Measurements from ENCODE around the gene MYL5. TPM values are rescaled to one million over a fixed set of nuclear protein-coding genes. Genes with fewer than 3 reads are reported as not detected.
"Not testable (repeated sequence)": the region's sequence is repeated elsewhere in the genome, so short reads cannot be mapped to it uniquely, and the experiment has no call there.

Gene MYL5
- total and polyA plus RNA-seq, 3 donors from 2014 or later, result 33.9 to 45.0 (median 34.2) TPM

- no peak for TF ChIP-seq POLR2A (IDR thresholded peaks at IDR 0.05)
- TF ChIP-seq CTCF (IDR thresholded peaks at IDR 0.05), result no peak
- Histone ChIP-seq H3K4me1 (no peaks in the 10 kb centered on the region), H3K27me3 (no peaks in the 10 kb centered on the region), H3K9me3 (no peaks in the 10 kb centered on the region), H3K27ac (no peak overlapping the region), H3K36me3 (ENCODE audit: low read depth, missing control alignments) (no peaks in the 10 kb centered on the region), H3K4me3 (no peak overlapping the region)
- intact Hi-C loops (cut with DNase I; ENCODE audit: low total_unique reads), result no loop called here
- 75 to 85% methylated on average over 6 to 13 of the region's 13 CpGs for WGBS, 2 donors
- no peak for DNase-seq
Observed at GRCh38 chr4:636628-637159, 37.6 kb upstream of the MYL5 start.

- H3K27me3 ChIP-seq, result no peaks in the 10 kb centered on the region
- no peak for TF ChIP-seq CTCF (IDR thresholded peaks at IDR 0.05)
- no peak for TF ChIP-seq POLR2A (IDR thresholded peaks at IDR 0.05)
- intact Hi-C loops (cut with DNase I; ENCODE audit: low total_unique reads), result no loop called here
- H3K9me3 ChIP-seq, result no peaks in the 10 kb centered on the region
- 68 to 82% methylated on average over 24 to 32 of the region's 32 CpGs for WGBS, 2 donors
- H3K4me1 ChIP-seq, result no peaks in the 10 kb centered on the region
- H3K4me3 ChIP-seq, result no peak overlapping the region
- DNase-seq, result no peak
- no peaks in the 10 kb centered on the region for H3K36me3 ChIP-seq (ENCODE audit: low read depth, missing control alignments)
- no peak overlapping the region for H3K27ac ChIP-seq
Observed at GRCh38 chr4:637536-638280, 36.6 kb upstream of the MYL5 start.

GRCh38 chr4:642366-642765, 32.0 kb upstream of the MYL5 start:
- H3K36me3 ChIP-seq (ENCODE audit: low read depth, missing control alignments); DNase-seq; H3K27ac ChIP-seq; H3K4me1 ChIP-seq; H3K27me3 ChIP-seq; intact Hi-C loops (cut with DNase I; ENCODE audit: low total_unique reads); H3K9me3 ChIP-seq; H3K4me3 ChIP-seq: not testable (repeated sequence)
- WGBS, 2 donors, result 89% methylated on average over 6 of the region's 6 CpGs

GRCh38 chr4:646460-646859, 27.9 kb upstream of the MYL5 start:
- Histone ChIP-seq H3K36me3 (ENCODE audit: low read depth, missing control alignments) (no peaks in the 10 kb centered on the region), H3K9me3 (no peaks in the 10 kb centered on the region), H3K27me3 (no peaks in the 10 kb centered on the region), H3K4me3 (peak overlapping the region; percentile 32 to 44), H3K27ac (no peak overlapping the region), H3K4me1 (no peaks in the 10 kb centered on the region)
- no peak for TF ChIP-seq POLR2A (IDR thresholded peaks at IDR 0.05)
- TF ChIP-seq CTCF (IDR thresholded peaks at IDR 0.05), result no peak
- intact Hi-C loops (cut with DNase I; ENCODE audit: low total_unique reads), result no loop called here
- 59 to 64% methylated on average over 32 of the region's 32 CpGs for WGBS, 2 donors
- peak; percentile 71 for DNase-seq

GRCh38 chr4:647481-647880, 26.9 kb upstream of the MYL5 start:
- no peak overlapping the region for H3K4me3 ChIP-seq
- WGBS, 2 donors, result 72 to 75% methylated on average over 9 to 13 of the region's 13 CpGs
- H3K27ac ChIP-seq, result no peak overlapping the region
- no peaks in the 10 kb centered on the region for H3K4me1 ChIP-seq
- intact Hi-C loops (cut with DNase I; ENCODE audit: low total_unique reads), result no loop called here
- TF ChIP-seq CTCF (IDR thresholded peaks at IDR 0.05) (no peak), POLR2A (IDR thresholded peaks at IDR 0.05) (no peak)
- no peaks in the 10 kb centered on the region for H3K9me3 ChIP-seq
- H3K36me3 ChIP-seq (ENCODE audit: low read depth, missing control alignments), result no peaks in the 10 kb centered on the region
- DNase-seq, result no peak
- no peaks in the 10 kb centered on the region for H3K27me3 ChIP-seq
